HUES6 (cell line): ENCODE results near the gene UTP4.

Experiments used
- H3K27ac ChIP-seq: 2 replicates; pipeline ENCODE4 v1.7.0; 2013; ENCODE audit warnings: low read depth, mild to moderate bottlenecking, low read length, inconsistent platforms
- H3K27me3 ChIP-seq: 2 replicates; pipeline ENCODE4 v1.6.1; 2013; ENCODE audit warnings: low read length; ENCODE audit not compliant: control insufficient read depth, insufficient read depth
- H3K36me3 ChIP-seq: 2 replicates; pipeline ENCODE4 v1.6.1; 2013; ENCODE audit warnings: low read length; ENCODE audit not compliant: control insufficient read depth, insufficient read depth
- H3K4me1 ChIP-seq: 2 replicates; pipeline ENCODE4 v1.6.1; 2013; ENCODE audit warnings: low read length; ENCODE audit not compliant: control insufficient read depth, insufficient read depth
- H3K4me3 ChIP-seq: 2 replicates; pipeline ENCODE4 v1.5.1; 2013; ENCODE audit warnings: low read depth, low read length
- H3K9ac ChIP-seq: one replicate; pipeline ENCODE4 v1.6.1; 2013; ENCODE audit warnings: mild to moderate bottlenecking, low read length
- H3K9me3 ChIP-seq: 2 replicates; pipeline ENCODE4 v1.6.1; 2013; ENCODE audit warnings: low read depth, low read length; ENCODE audit not compliant: control insufficient read depth, insufficient read depth

UTP4 gene

GRCh38 chr16:69165584-69165983, 33.1 kb downstream of the UTP4 start:
- no peak overlapping the region for H3K27ac ChIP-seq
- H3K4me3 ChIP-seq: no peak overlapping the region
- H3K9me3 ChIP-seq: no peaks in the 10 kb centered on the region
- no peaks in the 10 kb centered on the region for H3K27me3 ChIP-seq
- no peaks in the 10 kb centered on the region for H3K4me1 ChIP-seq
- no peak overlapping the region for H3K9ac ChIP-seq
- peaks cover 87% of the 10 kb centered on the region for H3K36me3 ChIP-seq

- no peak overlapping the region for H3K27ac ChIP-seq
- H3K9ac ChIP-seq: no peak overlapping the region
- no peaks in the 10 kb centered on the region for H3K27me3 ChIP-seq
- no peaks in the 10 kb centered on the region for H3K9me3 ChIP-seq
- H3K4me3 ChIP-seq: no peak overlapping the region
- H3K36me3 ChIP-seq: peaks cover 79% of the 10 kb centered on the region
- no peaks in the 10 kb centered on the region for H3K4me1 ChIP-seq
Observed at GRCh38 chr16:69166221-69166833, 33.9 kb downstream of the UTP4 start.

GRCh38 chr16:69166946-69167930, 34.8 kb downstream of the UTP4 start:
- peaks cover 4% of the 10 kb centered on the region; the same call in 1 of the 2 replicates for H3K4me1 ChIP-seq
- no peak overlapping the region for H3K9ac ChIP-seq
- H3K36me3 ChIP-seq: peaks cover 74% of the 10 kb centered on the region
- no peaks in the 10 kb centered on the region for H3K27me3 ChIP-seq
- H3K9me3 ChIP-seq: no peaks in the 10 kb centered on the region
- H3K27ac ChIP-seq: no peak overlapping the region
- no peak overlapping the region for H3K4me3 ChIP-seq

GRCh38 chr16:69169051-69169450, 36.6 kb downstream of the UTP4 start:
- Histone ChIP-seq H3K36me3 (peaks cover 60% of the 10 kb centered on the region), H3K4me3 (no peak overlapping the region), H3K9ac (no peak overlapping the region), H3K27ac (no peak overlapping the region), H3K4me1 (peaks cover 4% of the 10 kb centered on the region; the same call in 1 of the 2 replicates), H3K9me3 (no peaks in the 10 kb centered on the region), H3K27me3 (no peaks in the 10 kb centered on the region)

GRCh38 chr16:69169607-69170352, 37.3 kb downstream of the UTP4 start:
- H3K4me3 ChIP-seq: no peak overlapping the region
- no peak overlapping the region for H3K27ac ChIP-seq
- H3K9ac ChIP-seq: no peak overlapping the region
- H3K4me1 ChIP-seq: peaks cover 4% of the 10 kb centered on the region; the same call in 1 of the 2 replicates
- H3K27me3 ChIP-seq: no peaks in the 10 kb centered on the region
- H3K9me3 ChIP-seq: no peaks in the 10 kb centered on the region
- H3K36me3 ChIP-seq: peaks cover 54% of the 10 kb centered on the region

GRCh38 chr16:69171325-69172084, 39.1 kb downstream of the UTP4 start:
- no peaks in the 10 kb centered on the region for H3K27me3 ChIP-seq
- no peaks in the 10 kb centered on the region for H3K9me3 ChIP-seq
- H3K36me3 ChIP-seq: peaks cover 37% of the 10 kb centered on the region
- no peak overlapping the region; the same call in 1 of the 2 replicates for H3K27ac ChIP-seq
- H3K4me1 ChIP-seq: peaks cover 4% of the 10 kb centered on the region; the same call in 1 of the 2 replicates
- H3K4me3 ChIP-seq: no peak overlapping the region
- H3K9ac ChIP-seq: no peak overlapping the region

- Histone ChIP-seq H3K4me3 (no peak overlapping the region), H3K27me3 (no peaks in the 10 kb centered on the region), H3K9ac (no peak overlapping the region), H3K27ac (no peak overlapping the region), H3K9me3 (no peaks in the 10 kb centered on the region), H3K36me3 (no peaks in the 10 kb centered on the region), H3K4me1 (peaks cover 4% of the 10 kb centered on the region; the same call in 1 of the 2 replicates)
Observed at GRCh38 chr16:69176033-69176800, 43.8 kb downstream of the UTP4 start.

- no peak overlapping the region for H3K27ac ChIP-seq
Observed at GRCh38 chr16:69179328-69180010, 47.0 kb downstream of the UTP4 start.

GRCh38 chr16:69180011-69180338, 47.5 kb downstream of the UTP4 start:
- Histone ChIP-seq H3K4me1 (no peaks in the 10 kb centered on the region), H3K9me3 (no peaks in the 10 kb centered on the region), H3K4me3 (no peak overlapping the region), H3K27ac (no peak overlapping the region), H3K36me3 (no peaks in the 10 kb centered on the region), H3K27me3 (no peaks in the 10 kb centered on the region), H3K9ac (no peak overlapping the region)

More at GRCh38 chr16:69179328-69180010, 47.0 kb downstream of the UTP4 start:
- Histone ChIP-seq H3K36me3 (no peaks in the 10 kb centered on the region), H3K4me1 (no peaks in the 10 kb centered on the region), H3K9ac (no peak overlapping the region), H3K9me3 (no peaks in the 10 kb centered on the region), H3K27me3 (no peaks in the 10 kb centered on the region), H3K4me3 (no peak overlapping the region)
